ENCODE data around the gene RNU1-1. TPM values are rescaled to one million over a fixed set of nuclear protein-coding genes. Genes with fewer than 3 reads are reported as not detected.
"Not testable (repeated sequence)": the region's sequence is repeated elsewhere in the genome, so short reads cannot be mapped to it uniquely, and the experiment has no call there.

RNU1-1 gene
- total and polyA plus RNA-seq, 7 donors, result 1,264 to 5,208 (median 3,151) TPM; not detected in 3

DNA sequence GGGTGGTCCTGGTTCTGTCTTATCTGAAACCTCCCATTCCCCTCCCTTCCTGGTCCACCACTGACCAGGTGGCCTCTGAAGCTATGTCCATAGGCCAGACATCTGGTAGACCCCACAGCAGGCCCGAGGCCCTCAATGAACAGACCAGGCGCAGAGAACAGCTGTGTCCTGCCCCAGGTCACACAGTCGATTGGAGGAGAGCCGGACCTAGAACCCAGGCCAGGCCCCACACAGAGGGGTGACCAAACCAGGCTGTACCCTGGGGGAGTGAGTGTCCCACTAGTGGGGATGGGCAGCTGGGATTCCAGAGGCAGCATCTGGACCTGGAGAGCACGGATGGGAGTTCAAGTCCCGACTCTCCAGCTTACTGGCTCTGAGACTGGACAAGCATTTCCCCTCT lies 29.2 kb downstream of the RNU1-1 start:
- peaks cover 0 to 72% of the 10 kb centered on the region in 2 donors for H3K36me3 ChIP-seq (ENCODE audit: insufficient read depth in 1 of 2, low read depth in 1 of 2)
- DNase-seq, result no peak
- WGBS, 3 donors, result 83 to 90% (median 88%) methylated on average over 6 of the region's 6 CpGs
- TF ChIP-seq, protein P1, sequence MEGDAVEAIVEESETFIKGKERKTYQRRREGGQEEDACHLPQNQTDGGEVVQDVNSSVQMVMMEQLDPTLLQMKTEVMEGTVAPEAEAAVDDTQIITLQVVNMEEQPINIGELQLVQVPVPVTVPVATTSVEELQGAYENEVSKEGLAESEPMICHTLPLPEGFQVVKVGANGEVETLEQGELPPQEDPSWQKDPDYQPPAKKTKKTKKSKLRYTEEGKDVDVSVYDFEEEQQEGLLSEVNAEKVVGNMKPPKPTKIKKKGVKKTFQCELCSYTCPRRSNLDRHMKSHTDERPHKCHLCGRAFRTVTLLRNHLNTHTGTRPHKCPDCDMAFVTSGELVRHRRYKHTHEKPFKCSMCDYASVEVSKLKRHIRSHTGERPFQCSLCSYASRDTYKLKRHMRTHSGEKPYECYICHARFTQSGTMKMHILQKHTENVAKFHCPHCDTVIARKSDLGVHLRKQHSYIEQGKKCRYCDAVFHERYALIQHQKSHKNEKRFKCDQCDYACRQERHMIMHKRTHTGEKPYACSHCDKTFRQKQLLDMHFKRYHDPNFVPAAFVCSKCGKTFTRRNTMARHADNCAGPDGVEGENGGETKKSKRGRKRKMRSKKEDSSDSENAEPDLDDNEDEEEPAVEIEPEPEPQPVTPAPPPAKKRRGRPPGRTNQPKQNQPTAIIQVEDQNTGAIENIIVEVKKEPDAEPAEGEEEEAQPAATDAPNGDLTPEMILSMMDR (IDR thresholded peaks at IDR 0.05), result no peak
- no peaks in the 10 kb centered on the region for H3K4me1 ChIP-seq
- H3K9me3 ChIP-seq, result no peaks in the 10 kb centered on the region
- no peak overlapping the region for H3K4me3 ChIP-seq
- intact Hi-C loops (cut with DNase I), result no loop called here
- H3K27ac ChIP-seq, result no peak overlapping the region
- H3K27me3 ChIP-seq (ENCODE audit: insufficient read depth in 3 of 3, low read length in 2 of 3), result no peaks in the 10 kb centered on the region
- no peak for ATAC-seq

DNA sequence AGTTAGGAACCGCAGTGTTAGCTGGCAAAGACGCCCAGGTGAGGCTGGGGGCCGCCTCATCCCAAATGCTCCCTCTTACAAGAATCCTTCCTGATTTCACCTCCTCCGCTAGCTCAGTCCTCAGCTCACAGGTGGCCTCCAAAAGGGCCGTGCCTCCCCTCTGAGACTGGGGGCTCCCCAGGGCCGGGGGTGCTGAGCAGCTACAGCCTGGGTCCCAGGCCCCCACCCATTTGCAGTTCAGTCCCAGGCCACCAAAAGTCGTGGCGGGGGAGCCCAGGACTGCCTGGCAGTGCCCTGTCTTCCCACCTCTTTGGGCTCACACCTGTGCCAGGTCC lies 29.6 kb downstream of the RNU1-1 start:
- intact Hi-C loops (cut with DNase I), result no loop called here
- H3K4me3 ChIP-seq, result no peak overlapping the region
- H3K27ac ChIP-seq, result no peak overlapping the region
- 94 to 100% (median 95%) methylated on average over 4 to 8 of the region's 8 CpGs for WGBS, 3 donors
- no peaks in the 10 kb centered on the region for H3K4me1 ChIP-seq
- peaks cover 0 to 72% of the 10 kb centered on the region in 2 donors for H3K36me3 ChIP-seq (ENCODE audit: insufficient read depth in 1 of 2, low read depth in 1 of 2)
- TF ChIP-seq, protein P1 (IDR thresholded peaks at IDR 0.05), result no peak
- H3K27me3 ChIP-seq (ENCODE audit: insufficient read depth in 3 of 3, low read length in 2 of 3), result no peaks in the 10 kb centered on the region
- ATAC-seq (no peak), DNase-seq (no peak)
- no peaks in the 10 kb centered on the region for H3K9me3 ChIP-seq

DNA sequence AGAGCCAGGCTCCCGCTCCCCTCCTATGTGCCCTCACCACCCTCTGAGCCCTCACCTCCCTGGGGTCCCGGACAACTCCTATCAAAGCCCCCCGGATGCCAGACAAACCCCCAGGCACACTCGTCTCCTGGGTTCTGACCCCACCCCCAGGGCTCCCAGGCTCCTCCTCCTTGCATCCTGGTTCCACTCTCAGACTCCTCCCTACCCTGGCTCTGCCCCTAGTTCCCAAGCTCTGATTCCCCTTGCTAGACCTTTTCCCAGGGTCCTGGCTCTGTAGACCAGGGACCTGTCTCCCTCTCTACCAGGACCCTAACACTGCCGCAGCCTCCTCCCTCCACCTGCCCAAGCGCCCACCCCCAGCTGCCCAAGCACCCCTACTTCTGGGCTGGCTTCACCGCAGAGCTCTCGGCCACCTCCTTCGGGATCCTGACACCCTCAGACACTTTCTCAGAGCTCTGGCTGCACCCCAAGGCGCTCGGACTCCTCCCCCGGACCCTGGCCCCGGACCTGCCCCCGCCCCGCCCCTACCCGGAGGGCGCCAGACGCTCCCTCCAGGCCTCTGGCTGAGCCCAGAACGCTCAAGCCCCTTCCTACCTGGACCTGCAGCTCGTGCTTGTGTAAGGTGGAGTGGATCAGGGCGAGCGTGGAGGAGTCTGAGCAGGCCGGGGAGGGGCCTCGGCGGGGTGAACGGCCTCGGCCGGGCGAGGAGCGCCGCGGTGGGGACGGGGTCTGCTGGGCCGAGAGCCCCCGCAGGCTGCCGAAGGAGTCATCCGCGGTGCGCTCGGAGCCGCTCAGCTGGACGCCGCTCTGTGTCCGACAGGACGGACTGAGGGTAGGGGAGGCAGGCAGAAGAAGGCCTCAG lies 30.2 kb downstream of the RNU1-1 start:
- ATAC-seq; intact Hi-C loops (cut with DNase I); H3K4me3 ChIP-seq; H3K9me3 ChIP-seq; DNase-seq; H3K27ac ChIP-seq; H3K27me3 ChIP-seq (ENCODE audit: insufficient read depth in 3 of 3, low read length in 2 of 3); H3K4me1 ChIP-seq: not testable (repeated sequence)
- WGBS, 3 donors, result 89 to 93% (median 89%) methylated on average over 15 to 45 of the region's 45 CpGs
- peaks cover 0 to 70% of the 10 kb centered on the region in 2 donors for H3K36me3 ChIP-seq (ENCODE audit: insufficient read depth in 1 of 2, low read depth in 1 of 2)

- ATAC-seq, result peak in 1 of 4 donors; percentile 20
- peaks cover 0 to 76% of the 10 kb centered on the region in 2 donors for H3K36me3 ChIP-seq (ENCODE audit: insufficient read depth in 1 of 2, low read depth in 1 of 2)
- intact Hi-C loops (cut with DNase I), result not testable (repeated sequence)
Observed at GRCh38 chr1:16483146-16483545, 30.9 kb downstream of the RNU1-1 start.

GRCh38 chr1:16478091-16478490 lies 36.0 kb downstream of the RNU1-1 start:
- peak in 1 of 2 donors; percentile 32 for DNase-seq
- no peaks in the 10 kb centered on the region for H3K27me3 ChIP-seq (ENCODE audit: insufficient read depth in 3 of 3, low read length in 2 of 3)
- peaks cover 0 to 90% of the 10 kb centered on the region in 2 donors for H3K36me3 ChIP-seq (ENCODE audit: insufficient read depth in 1 of 2, low read depth in 1 of 2)
- H3K4me3 ChIP-seq, result no peak overlapping the region
- no peak for ATAC-seq
- TF ChIP-seq, protein P1 (IDR thresholded peaks at IDR 0.05), result no peak
- intact Hi-C loops (cut with DNase I), result no loop called here
- no peaks in the 10 kb centered on the region for H3K4me1 ChIP-seq
- H3K27ac ChIP-seq, result no peak overlapping the region
- no peaks in the 10 kb centered on the region for H3K9me3 ChIP-seq
- WGBS, 3 donors, result 93 to 98% (median 94%) methylated on average over 10 to 12 of the region's 12 CpGs

More at GRCh38 chr1:16483146-16483545, 30.9 kb downstream of the RNU1-1 start:
- WGBS, 3 donors, result 96 to 99% (median 98%) methylated on average over 16 to 26 of the region's 26 CpGs
- H3K27me3 ChIP-seq (ENCODE audit: insufficient read depth in 3 of 3, low read length in 2 of 3); H3K27ac ChIP-seq; H3K4me1 ChIP-seq; H3K9me3 ChIP-seq; DNase-seq; H3K4me3 ChIP-seq: not testable (repeated sequence)

DNA sequence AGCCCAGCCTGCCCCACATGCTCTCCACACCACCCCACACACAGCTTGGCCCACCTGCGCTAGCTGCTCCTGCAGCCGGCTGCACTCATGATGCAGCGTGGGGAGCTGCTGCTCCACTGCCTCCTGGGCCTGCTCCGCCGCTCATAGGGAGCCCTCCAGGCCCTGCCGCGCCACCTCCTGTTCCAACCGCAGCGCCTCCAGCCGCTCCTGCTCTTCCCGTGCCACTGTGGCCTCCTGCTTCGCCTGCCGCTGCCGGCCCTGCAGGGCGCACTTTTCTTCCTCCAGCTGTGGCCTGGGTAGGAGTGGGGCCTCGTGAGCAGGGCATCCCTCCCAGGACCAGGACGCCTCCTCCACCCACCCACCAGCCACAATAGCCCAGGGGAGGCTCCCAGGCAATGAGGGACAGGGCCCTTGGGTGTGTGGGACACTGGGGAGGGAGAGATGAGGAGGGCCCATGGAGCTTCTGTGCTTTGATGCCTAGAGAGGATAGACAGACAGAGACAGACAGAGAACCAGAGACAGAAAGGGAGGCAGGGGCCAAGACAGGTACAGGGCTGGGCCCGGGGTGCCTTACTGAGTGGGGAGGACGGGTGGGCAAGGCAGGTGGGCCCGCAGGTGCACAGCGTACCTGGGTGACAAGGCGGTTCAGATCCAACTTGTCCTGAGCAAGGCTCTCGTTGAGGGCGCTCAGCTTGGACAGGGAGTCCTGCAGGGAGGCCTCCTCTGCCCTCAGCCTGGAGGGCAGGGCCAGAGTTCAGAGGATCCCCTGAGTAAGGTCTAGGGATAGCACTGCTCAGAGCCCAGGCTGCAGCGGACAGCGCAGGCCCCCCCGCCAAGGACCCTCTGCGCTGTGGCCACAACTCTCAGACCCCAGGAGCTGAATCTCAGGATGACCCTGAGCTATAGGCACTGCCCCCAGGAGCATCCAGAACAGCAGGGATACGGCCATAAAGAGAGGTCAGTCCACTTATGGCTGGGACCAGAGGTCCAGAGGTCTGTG lies 38.0 kb downstream of the RNU1-1 start:
- peak in 1 of 4 donors; percentile 30 for ATAC-seq
- WGBS, 3 donors, result 92 to 94% (median 94%) methylated on average over 18 to 28 of the region's 29 CpGs
- peaks cover 0 to 84% of the 10 kb centered on the region in 2 donors for H3K36me3 ChIP-seq (ENCODE audit: insufficient read depth in 1 of 2, low read depth in 1 of 2)
- H3K4me1 ChIP-seq; H3K27ac ChIP-seq; intact Hi-C loops (cut with DNase I); H3K27me3 ChIP-seq (ENCODE audit: insufficient read depth in 3 of 3, low read length in 2 of 3); H3K9me3 ChIP-seq; H3K4me3 ChIP-seq: not testable (repeated sequence)
- peak in 1 of 2 donors; percentile 46 for DNase-seq

- WGBS, 3 donors, result 92 to 98% (median 96%) methylated on average over 2 of the region's 2 CpGs
- ATAC-seq; intact Hi-C loops (cut with DNase I); H3K4me3 ChIP-seq; H3K9me3 ChIP-seq; H3K27me3 ChIP-seq (ENCODE audit: insufficient read depth in 3 of 3, low read length in 2 of 3); H3K27ac ChIP-seq; H3K4me1 ChIP-seq: not testable (repeated sequence)
- H3K36me3 ChIP-seq (ENCODE audit: insufficient read depth in 1 of 2, low read depth in 1 of 2), result peaks cover 0 to 73% of the 10 kb centered on the region in 2 donors
- peak in 1 of 2 donors; percentile 24 for DNase-seq
Observed at GRCh38 chr1:16474891-16475290, 39.2 kb downstream of the RNU1-1 start.

Measured in psoas muscle (tissue), 8 donors.